ENCODE results near the gene PIP4K2A. TPM values are rescaled to one million over a fixed set of nuclear protein-coding genes. Genes with fewer than 3 reads are reported as not detected.

The PIP4K2A gene
- total RNA-seq, 1 experiment from 2014 or later, result 21.4 TPM

DNA sequence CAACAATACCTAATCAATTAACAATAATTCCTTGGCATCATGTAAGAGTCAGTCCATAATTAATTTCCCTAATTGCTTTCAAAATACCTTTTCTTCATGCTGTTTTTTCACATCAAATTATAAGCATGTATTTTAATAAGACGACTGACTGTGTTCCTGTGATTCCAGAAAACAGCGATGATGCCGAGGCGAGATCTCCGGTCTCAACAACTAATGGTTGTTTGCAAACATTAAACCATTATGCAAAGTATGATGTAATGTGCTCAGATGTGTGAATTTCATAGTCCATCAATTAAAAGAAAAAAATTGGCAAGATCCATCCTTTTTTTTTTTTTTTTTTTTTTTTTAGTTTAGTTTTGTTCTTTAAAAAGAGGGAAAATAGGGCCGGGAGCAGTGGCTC lies 44.5 kb upstream of the PIP4K2A start:
- Histone ChIP-seq H3F3A (ENCODE audit: insufficient read depth, low read depth) (no peaks in the 10 kb centered on the region), H4K20me1 (ENCODE audit: insufficient read depth) (no peaks in the 10 kb centered on the region), H3K4me1 (replicated peaks; ENCODE audit: insufficient read depth) (no peaks in the 10 kb centered on the region), H3K9me3 (ENCODE audit: insufficient read depth, low read depth) (no peaks in the 10 kb centered on the region), H3K9me2 (ENCODE audit: insufficient read depth) (no peaks in the 10 kb centered on the region), H3K4me2 (no peak overlapping the region), H3K4me3 (no peak overlapping the region), H3K27me3 (ENCODE audit: insufficient read depth, low read depth) (no peaks in the 10 kb centered on the region), H3K36me3 (ENCODE audit: low read depth) (no peaks in the 10 kb centered on the region), H3K27ac (no peak overlapping the region), H3K79me2 (ENCODE audit: low read depth) (no peaks in the 10 kb centered on the region), H2AFZ (no peak overlapping the region)
- intact Hi-C loops (cut with micrococcal nuclease; ENCODE audit: unreplicated experiment), result no loop called here
- CTCF ChIA-PET, result no interaction called here
- no TSS peak for BruUV-seq (replicated peaks)
- DNase-seq, result no peak
- POLR2A ChIA-PET (ENCODE audit: unreplicated experiment), result no interaction called here
- TF ChIP-seq, protein P1, sequence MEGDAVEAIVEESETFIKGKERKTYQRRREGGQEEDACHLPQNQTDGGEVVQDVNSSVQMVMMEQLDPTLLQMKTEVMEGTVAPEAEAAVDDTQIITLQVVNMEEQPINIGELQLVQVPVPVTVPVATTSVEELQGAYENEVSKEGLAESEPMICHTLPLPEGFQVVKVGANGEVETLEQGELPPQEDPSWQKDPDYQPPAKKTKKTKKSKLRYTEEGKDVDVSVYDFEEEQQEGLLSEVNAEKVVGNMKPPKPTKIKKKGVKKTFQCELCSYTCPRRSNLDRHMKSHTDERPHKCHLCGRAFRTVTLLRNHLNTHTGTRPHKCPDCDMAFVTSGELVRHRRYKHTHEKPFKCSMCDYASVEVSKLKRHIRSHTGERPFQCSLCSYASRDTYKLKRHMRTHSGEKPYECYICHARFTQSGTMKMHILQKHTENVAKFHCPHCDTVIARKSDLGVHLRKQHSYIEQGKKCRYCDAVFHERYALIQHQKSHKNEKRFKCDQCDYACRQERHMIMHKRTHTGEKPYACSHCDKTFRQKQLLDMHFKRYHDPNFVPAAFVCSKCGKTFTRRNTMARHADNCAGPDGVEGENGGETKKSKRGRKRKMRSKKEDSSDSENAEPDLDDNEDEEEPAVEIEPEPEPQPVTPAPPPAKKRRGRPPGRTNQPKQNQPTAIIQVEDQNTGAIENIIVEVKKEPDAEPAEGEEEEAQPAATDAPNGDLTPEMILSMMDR (conservative IDR thresholded peaks at IDR 0.05), result no peak
- TF ChIP-seq EZH2 (IDR thresholded peaks at IDR 0.05; ENCODE audit: low read depth), result no peak

DNA sequence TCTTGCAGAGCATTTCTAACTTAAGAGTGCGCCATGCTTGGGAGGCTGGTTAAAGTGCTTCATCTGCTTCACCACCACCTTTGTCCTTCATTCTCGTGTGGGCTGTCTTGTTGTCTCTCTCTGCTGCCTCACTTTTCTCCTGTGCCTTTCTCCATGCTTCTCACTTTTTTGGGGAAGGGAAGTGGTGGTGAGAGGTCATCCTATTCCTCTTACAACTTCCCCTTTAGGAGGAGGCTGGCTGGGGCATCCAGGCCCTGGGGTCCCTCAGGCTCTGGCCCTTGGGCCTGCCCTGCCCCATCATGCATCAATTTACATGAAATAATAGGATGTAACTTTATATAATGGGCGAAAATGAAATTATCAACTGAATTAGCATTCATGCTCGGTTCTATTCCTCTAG lies 39.9 kb upstream of the PIP4K2A start:
- no peak overlapping the region for H3K27ac ChIP-seq
- H3K79me2 ChIP-seq (ENCODE audit: low read depth), result no peaks in the 10 kb centered on the region
- intact Hi-C loops (cut with micrococcal nuclease; ENCODE audit: unreplicated experiment), result no loop called here
- no peaks in the 10 kb centered on the region for H3F3A ChIP-seq (ENCODE audit: insufficient read depth, low read depth)
- no peak overlapping the region for H3K4me3 ChIP-seq
- no peaks in the 10 kb centered on the region for H3K36me3 ChIP-seq (ENCODE audit: low read depth)
- BruUV-seq (replicated peaks), result no TSS peak
- H3K27me3 ChIP-seq (ENCODE audit: insufficient read depth, low read depth), result no peaks in the 10 kb centered on the region
- no peaks in the 10 kb centered on the region for H3K9me3 ChIP-seq (ENCODE audit: insufficient read depth, low read depth)
- ChIA-PET POLR2A (ENCODE audit: unreplicated experiment) (no interaction called here), CTCF (no interaction called here)
- no peaks in the 10 kb centered on the region for H3K9me2 ChIP-seq (ENCODE audit: insufficient read depth)
- H3K4me1 ChIP-seq (replicated peaks; ENCODE audit: insufficient read depth), result no peaks in the 10 kb centered on the region
- H3K4me2 ChIP-seq, result no peak overlapping the region
- H2AFZ ChIP-seq, result no peak overlapping the region
- no peaks in the 10 kb centered on the region for H4K20me1 ChIP-seq (ENCODE audit: insufficient read depth)
- DNase-seq, result no peak
- TF ChIP-seq EZH2 (IDR thresholded peaks at IDR 0.05; ENCODE audit: low read depth), result no peak
- TF ChIP-seq, protein P1 (conservative IDR thresholded peaks at IDR 0.05), result no peak

DNA sequence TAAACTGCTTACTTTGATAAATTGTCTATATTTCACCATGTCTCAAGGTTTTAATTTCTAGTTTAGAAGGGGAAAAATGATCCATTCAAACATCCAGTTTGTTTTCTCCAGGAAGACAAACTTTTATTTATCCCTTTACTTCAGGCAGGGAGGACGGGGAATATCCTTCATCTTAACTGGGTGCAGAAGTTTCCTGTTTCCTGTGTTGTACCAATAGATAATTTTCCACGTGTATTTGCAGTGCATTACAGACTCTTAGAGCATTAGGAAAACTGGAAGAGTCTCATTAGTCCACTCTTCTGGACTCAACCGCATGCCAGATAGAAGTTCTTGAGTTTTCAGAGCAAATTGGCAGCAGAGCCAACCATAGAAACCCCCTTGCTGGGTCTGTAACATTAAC lies 39.4 kb upstream of the PIP4K2A start:
- POLR2A ChIA-PET (ENCODE audit: unreplicated experiment), result no interaction called here
- CTCF ChIA-PET, result no interaction called here
- Histone ChIP-seq H3K9me3 (ENCODE audit: insufficient read depth, low read depth) (no peaks in the 10 kb centered on the region), H4K20me1 (ENCODE audit: insufficient read depth) (no peaks in the 10 kb centered on the region), H3K27me3 (ENCODE audit: insufficient read depth, low read depth) (no peaks in the 10 kb centered on the region), H3K9me2 (ENCODE audit: insufficient read depth) (no peaks in the 10 kb centered on the region), H3K4me2 (no peak overlapping the region), H2AFZ (no peak overlapping the region), H3K27ac (no peak overlapping the region), H3K79me2 (ENCODE audit: low read depth) (no peaks in the 10 kb centered on the region), H3K4me3 (no peak overlapping the region), H3K4me1 (replicated peaks; ENCODE audit: insufficient read depth) (no peaks in the 10 kb centered on the region), H3F3A (ENCODE audit: insufficient read depth, low read depth) (no peaks in the 10 kb centered on the region), H3K36me3 (ENCODE audit: low read depth) (no peaks in the 10 kb centered on the region)
- no peak for DNase-seq
- no TSS peak for BruUV-seq (replicated peaks)
- intact Hi-C loops (cut with micrococcal nuclease; ENCODE audit: unreplicated experiment), result no loop called here
- TF ChIP-seq, protein P1 (conservative IDR thresholded peaks at IDR 0.05), result no peak
- no peak for TF ChIP-seq EZH2 (IDR thresholded peaks at IDR 0.05; ENCODE audit: low read depth)
